ENCODE results near the gene CD248.
"Not testable (repeated sequence)": the region's sequence is repeated elsewhere in the genome, so short reads cannot be mapped to it uniquely, and the experiment has no call there.

- not testable (repeated sequence) for TF ChIP-seq ZBTB11 (tag by site-specific recombination; conservative IDR thresholded peaks at IDR 0.05; ENCODE audit: low read depth); ZNF629 (tag by site-specific recombination; IDR thresholded peaks at IDR 0.05); KLF10 (tag by site-specific recombination; IDR thresholded peaks at IDR 0.05); ZNF610 (tag by site-specific recombination; IDR thresholded peaks at IDR 0.05; ENCODE audit: borderline replicate concordance)
Measured at GRCh38 chr11:66350560-66351235, 33.9 kb upstream of the CD248 start.
